OCI-LY1 (cell line): ENCODE results near the gene STARD13.

Experiments used
- H2AFZ ChIP-seq: fragments of 200-600 bp; sonication (generic), shearing (Covaris generic); 2 replicates; pipeline ENCODE4 v1.6.0; 2014; ENCODE audit warnings: antibody characterized with exemption, mild to moderate bottlenecking, low read length
- H3F3A ChIP-seq: fragments of 200-600 bp; sonication (generic), shearing (Covaris generic); 2 replicates; pipeline ENCODE4 v1.6.0; 2014; ENCODE audit warnings: mild to moderate bottlenecking, antibody characterized with exemption, low read length, moderate library complexity; ENCODE audit not compliant: insufficient read depth
- H3K27ac ChIP-seq: fragments of 200-600 bp; sonication (generic); 2 replicates; pipeline ENCODE4 v1.5.1; 2014; ENCODE audit warnings: low read length, mixed run types, mild to moderate bottlenecking, low read depth; ENCODE audit not compliant: poor library complexity, severe bottlenecking
- H3K27me3 ChIP-seq: fragments of 200-600 bp; sonication (generic); 2 replicates; pipeline ENCODE4 v1.6.0; 2014; ENCODE audit warnings: antibody characterized with exemption, mild to moderate bottlenecking, low read length, moderate library complexity; ENCODE audit not compliant: insufficient read depth
- H3K36me3 ChIP-seq: fragments of 200-600 bp; sonication (generic); 2 replicates; pipeline ENCODE4 v1.6.1; 2014; ENCODE audit warnings: mild to moderate bottlenecking, antibody characterized with exemption, low read length, moderate library complexity, mixed read lengths; ENCODE audit not compliant: insufficient read depth
- H3K4me1 ChIP-seq: fragments of 200-600 bp; sonication (generic); 2 replicates; pipeline ENCODE4 v1.5.1; 2014; ENCODE audit warnings: mild to moderate bottlenecking, low read length, moderate library complexity; ENCODE audit not compliant: insufficient read depth, severe bottlenecking
- H3K4me2 ChIP-seq: fragments of 200-600 bp; sonication (generic), shearing (Covaris generic); 2 replicates; pipeline ENCODE4 v1.6.1; 2014; ENCODE audit warnings: low read length
- H3K4me3 ChIP-seq: fragments of 200-600 bp; sonication (generic); 2 replicates; pipeline ENCODE4 v1.5.1; 2014; ENCODE audit warnings: low read length, low read depth, mild to moderate bottlenecking, mixed read lengths; ENCODE audit not compliant: poor library complexity, severe bottlenecking
- H3K79me2 ChIP-seq: fragments of 200-600 bp; shearing (Covaris generic); 2 replicates; pipeline ENCODE4 v1.6.1; 2016; ENCODE audit warnings: mixed run types, low read length, mixed read lengths; ENCODE audit not compliant: insufficient read depth
- H3K9ac ChIP-seq: fragments of 200-600 bp; sonication (generic), shearing (Covaris generic); 2 replicates; pipeline ENCODE4 v1.6.1; 2014; ENCODE audit warnings: mild to moderate bottlenecking, low read length, mixed read lengths
- H3K9me2 ChIP-seq: fragments of 200-600 bp; sonication (generic), shearing (Covaris generic); 2 replicates; pipeline ENCODE4 v1.6.1; 2014; ENCODE audit warnings: low read depth, mild to moderate bottlenecking, low read length, mixed read lengths
- H3K9me3 ChIP-seq: fragments of 200-600 bp; shearing (Covaris generic); 2 replicates; pipeline ENCODE4 v1.6.1; 2014; ENCODE audit warnings: low read length, mixed read lengths
- H4K20me1 ChIP-seq: fragments of 200-600 bp; sonication (generic), shearing (Covaris generic); 2 replicates; pipeline ENCODE4 v1.6.0; 2016; ENCODE audit warnings: mild to moderate bottlenecking, low read length; ENCODE audit not compliant: insufficient read depth
- EZH2 ChIP-seq: fragments of 200-600 bp; sonication (generic), shearing (Covaris generic); IDR thresholded peaks from 2 replicates; pipeline ENCODE4 v1.8.0; 2017; ENCODE audit warnings: borderline replicate concordance, mixed run types, mild to moderate bottlenecking, antibody characterized with exemption, low read length, moderate library complexity, mixed read lengths
- TF ChIP-seq, protein P1 (sequence below): fragments of 200-600 bp; sonication (generic), shearing (Covaris generic); IDR thresholded peaks from 2 replicates; pipeline ENCODE4 v1.5.1; 2017; ENCODE audit warnings: mild to moderate bottlenecking, antibody characterized with exemption, low read length, moderate library complexity, mixed read lengths

STARD13 gene

DNA sequence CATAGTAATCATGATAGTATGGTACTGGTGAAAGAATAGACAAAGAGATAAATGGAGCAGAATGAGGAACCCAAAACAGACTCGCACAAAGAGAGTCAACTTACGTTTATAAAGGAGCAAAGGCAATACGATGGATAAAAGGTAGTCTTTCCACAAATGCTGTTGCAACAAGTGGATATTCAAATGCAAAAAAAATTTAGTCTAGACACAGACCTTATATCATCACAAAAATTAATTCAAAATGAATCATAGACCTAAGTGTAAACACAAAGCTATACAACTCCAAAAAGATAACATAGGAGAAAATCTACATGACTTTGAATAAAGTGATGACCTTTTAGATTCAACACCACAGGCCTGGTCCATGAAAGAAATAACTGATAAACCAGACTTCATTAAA is 137.7 kb downstream of the STARD13 start:
- H3K9ac ChIP-seq: no peak overlapping the region
- no peaks in the 10 kb centered on the region for H3K4me1 ChIP-seq
- no peaks in the 10 kb centered on the region for H3K27me3 ChIP-seq
- no peaks in the 10 kb centered on the region for H3K9me2 ChIP-seq
- H3F3A ChIP-seq: no peaks in the 10 kb centered on the region
- H3K4me2 ChIP-seq: no peak overlapping the region
- no peaks in the 10 kb centered on the region for H3K9me3 ChIP-seq
- no peaks in the 10 kb centered on the region for H3K79me2 ChIP-seq
- TF ChIP-seq, protein P1, sequence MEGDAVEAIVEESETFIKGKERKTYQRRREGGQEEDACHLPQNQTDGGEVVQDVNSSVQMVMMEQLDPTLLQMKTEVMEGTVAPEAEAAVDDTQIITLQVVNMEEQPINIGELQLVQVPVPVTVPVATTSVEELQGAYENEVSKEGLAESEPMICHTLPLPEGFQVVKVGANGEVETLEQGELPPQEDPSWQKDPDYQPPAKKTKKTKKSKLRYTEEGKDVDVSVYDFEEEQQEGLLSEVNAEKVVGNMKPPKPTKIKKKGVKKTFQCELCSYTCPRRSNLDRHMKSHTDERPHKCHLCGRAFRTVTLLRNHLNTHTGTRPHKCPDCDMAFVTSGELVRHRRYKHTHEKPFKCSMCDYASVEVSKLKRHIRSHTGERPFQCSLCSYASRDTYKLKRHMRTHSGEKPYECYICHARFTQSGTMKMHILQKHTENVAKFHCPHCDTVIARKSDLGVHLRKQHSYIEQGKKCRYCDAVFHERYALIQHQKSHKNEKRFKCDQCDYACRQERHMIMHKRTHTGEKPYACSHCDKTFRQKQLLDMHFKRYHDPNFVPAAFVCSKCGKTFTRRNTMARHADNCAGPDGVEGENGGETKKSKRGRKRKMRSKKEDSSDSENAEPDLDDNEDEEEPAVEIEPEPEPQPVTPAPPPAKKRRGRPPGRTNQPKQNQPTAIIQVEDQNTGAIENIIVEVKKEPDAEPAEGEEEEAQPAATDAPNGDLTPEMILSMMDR: no peak
- no peak for TF ChIP-seq EZH2
- H4K20me1 ChIP-seq: no peaks in the 10 kb centered on the region
- H3K27ac ChIP-seq: no peak overlapping the region
- no peaks in the 10 kb centered on the region for H3K36me3 ChIP-seq
- H2AFZ ChIP-seq: no peak overlapping the region
- no peak overlapping the region for H3K4me3 ChIP-seq

DNA sequence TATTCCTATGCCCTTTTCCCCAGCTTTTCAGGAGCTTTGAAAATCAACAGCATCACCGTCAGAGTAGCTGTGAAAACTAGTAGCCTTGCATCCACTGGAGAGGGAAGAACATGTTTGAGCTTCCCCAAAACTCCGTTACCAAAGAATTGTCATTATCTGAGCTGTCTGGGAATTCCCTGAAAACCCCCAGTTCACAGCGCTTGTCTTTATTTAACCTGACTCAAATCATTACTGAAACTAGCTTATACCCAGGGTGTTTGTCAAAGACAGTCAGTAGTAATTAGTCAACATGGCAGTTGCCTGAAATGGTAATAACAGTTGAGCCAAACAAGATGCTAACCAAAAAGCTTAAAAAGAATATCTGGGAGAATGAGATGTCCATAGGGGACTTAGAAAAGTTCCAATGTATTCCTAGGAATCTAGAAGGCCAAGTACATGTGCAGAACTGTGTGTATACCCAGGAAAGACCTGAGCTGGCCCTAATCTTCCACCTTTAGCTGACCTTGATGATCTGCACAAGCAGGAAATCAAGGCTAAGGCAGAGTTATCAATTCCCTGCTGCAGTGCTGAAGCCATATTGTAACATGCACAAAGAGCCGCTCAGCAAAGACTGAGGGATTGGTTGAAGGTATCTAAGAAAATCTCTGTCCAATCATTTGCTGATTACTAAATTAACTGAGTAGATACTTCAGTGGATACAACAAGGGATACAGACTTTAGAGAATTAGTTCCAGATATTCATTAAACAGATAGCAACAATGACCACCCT is 138.5 kb downstream of the STARD13 start:
- no peaks in the 10 kb centered on the region for H4K20me1 ChIP-seq
- H3K27me3 ChIP-seq: no peaks in the 10 kb centered on the region
- no peaks in the 10 kb centered on the region for H3K9me3 ChIP-seq
- H3K9ac ChIP-seq: no peak overlapping the region
- no peaks in the 10 kb centered on the region for H3K4me1 ChIP-seq
- no peak overlapping the region for H2AFZ ChIP-seq
- TF ChIP-seq, protein P1: no peak
- no peak for TF ChIP-seq EZH2
- H3K4me2 ChIP-seq: no peak overlapping the region
- no peaks in the 10 kb centered on the region for H3K9me2 ChIP-seq
- no peaks in the 10 kb centered on the region for H3K36me3 ChIP-seq
- H3K4me3 ChIP-seq: no peak overlapping the region
- no peak overlapping the region for H3K27ac ChIP-seq
- no peaks in the 10 kb centered on the region for H3F3A ChIP-seq
- H3K79me2 ChIP-seq: no peaks in the 10 kb centered on the region

DNA sequence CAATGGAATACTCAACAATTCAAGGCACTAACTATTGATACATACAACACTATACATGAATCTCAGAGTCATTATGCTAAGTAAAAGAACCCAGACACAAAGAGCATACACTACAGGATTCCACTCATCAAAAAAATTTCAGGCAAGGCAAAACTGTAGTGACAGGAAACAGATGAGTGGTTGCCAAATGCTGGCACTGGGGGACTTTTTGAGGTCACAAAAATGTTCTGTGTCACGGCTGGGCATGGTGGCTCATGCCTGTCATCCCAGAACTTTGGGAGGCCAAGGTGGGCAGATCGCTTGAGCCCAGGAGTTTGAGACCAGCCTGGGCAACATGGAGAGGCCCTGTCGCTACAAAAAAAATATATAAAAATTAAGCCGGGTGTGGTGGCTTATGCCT is 139.9 kb downstream of the STARD13 start:
- Histone ChIP-seq H3K4me1 (no peaks in the 10 kb centered on the region), H3K9me3 (no peaks in the 10 kb centered on the region), H3K4me2 (no peak overlapping the region), H3K4me3 (no peak overlapping the region), H3K79me2 (no peaks in the 10 kb centered on the region), H3K27me3 (no peaks in the 10 kb centered on the region), H3K9me2 (no peaks in the 10 kb centered on the region), H3K36me3 (no peaks in the 10 kb centered on the region), H4K20me1 (no peaks in the 10 kb centered on the region), H3K27ac (no peak overlapping the region), H3F3A (no peaks in the 10 kb centered on the region), H2AFZ (no peak overlapping the region), H3K9ac (no peak overlapping the region)
- TF ChIP-seq EZH2: no peak
- TF ChIP-seq, protein P1: no peak
